Smooth muscle cell (in vitro differentiated cells): ENCODE results near the gene ERP27. TPM values are rescaled to one million over a fixed set of nuclear protein-coding genes. Genes with fewer than 3 reads are reported as not detected.
A peak's percentile ranks its signal among the peaks of the same experiment; 100 is the strongest.

Experiments
- DNase-seq: peaks from one replicate; lab custom pipeline; 2025; ENCODE audit not compliant: unreplicated experiment; lab: John Stamatoyannopoulos, UW
- H2AFZ ChIP-seq: fragments of 200-600 bp; sonication (generic); 2 replicates; pipeline ENCODE4 v1.6.0; 2016; ENCODE audit warnings: antibody characterized with exemption, low read depth, mild to moderate bottlenecking
- H3F3A ChIP-seq: fragments of 200-600 bp; sonication (generic); 2 replicates; pipeline ENCODE4 v1.6.0; 2017; ENCODE audit warnings: antibody characterized with exemption, low read depth
- H3K27ac ChIP-seq: fragments of 200-600 bp; sonication (generic); 2 replicates; pipeline ENCODE4 v1.5.1; 2016; ENCODE audit warnings: low read depth, mild to moderate bottlenecking
- H3K27me3 ChIP-seq: fragments of 200-600 bp; sonication (generic); 2 replicates; pipeline ENCODE4 v1.6.1; 2016; ENCODE audit warnings: low read depth, mild to moderate bottlenecking
- H3K36me3 ChIP-seq: fragments of 200-600 bp; sonication (generic); 2 replicates; pipeline ENCODE4 v1.5.1; 2016; ENCODE audit warnings: low read depth
- H3K4me1 ChIP-seq: fragments of 200-600 bp; sonication (generic); 2 replicates; pipeline ENCODE4 v1.5.1; 2016; ENCODE audit warnings: low read depth
- H3K4me2 ChIP-seq: fragments of 200-600 bp; sonication (generic); 2 replicates; pipeline ENCODE4 v1.6.0; 2016; ENCODE audit warnings: mild to moderate bottlenecking
- H3K4me3 ChIP-seq: fragments of 200-600 bp; sonication (generic); 2 replicates; pipeline ENCODE4 v1.5.1; 2016; ENCODE audit warnings: mild to moderate bottlenecking
- H3K79me2 ChIP-seq: fragments of 200-600 bp; sonication (generic); 2 replicates; pipeline ENCODE4 v1.6.0; 2016; ENCODE audit warnings: low read depth, mild to moderate bottlenecking
- H3K9ac ChIP-seq: fragments of 200-600 bp; sonication (generic); 2 replicates; pipeline ENCODE4 v1.6.0; 2016; ENCODE audit warnings: low read depth
- H3K9me3 ChIP-seq: fragments of 200-600 bp; sonication (generic); replicated peaks from 2 replicates; pipeline ENCODE4 v1.5.1; 2016; ENCODE audit warnings: low read depth
- H4K20me1 ChIP-seq: fragments of 200-600 bp; sonication (generic); 2 replicates; pipeline ENCODE4 v1.6.0; 2016; ENCODE audit warnings: low read depth
- CTCF ChIP-seq: fragments of 200-600 bp; sonication (generic); IDR thresholded peaks from 2 replicates; pipeline ENCODE4 v1.5.1; 2017; ENCODE audit warnings: borderline replicate concordance, mild to moderate bottlenecking, antibody characterized with exemption; ENCODE audit not compliant: insufficient read depth, poor library complexity, severe bottlenecking
- WGBS: methylation state at CpG from one replicate; pipeline ENCODE4 v1.1.7; 2016; ENCODE audit warnings: low lambda C conversion rate; 5-methylcytosine and 5-hydroxymethylcytosine counted together
- polyA plus RNA-seq: library from polyadenylated mRNA; unstranded; fragments of >200 nt; fragmentation: Nextera tagmentation; extraction: Ambion mirVana; gene quantifications from 2 replicates; pipeline ENCODE4 v1.2.1, GENCODE V29; 2016
- total RNA-seq: library from RNA; depleted of rRNA; stranded (reverse); fragments of >200 nt; gene quantifications from 2 replicates; pipeline ENCODE4 v1.2.3, GENCODE V29; 2014

ERP27 gene
- total and polyA plus RNA-seq, 2 experiments from 2014 or later: 2.7 to 7.8 TPM

DNA sequence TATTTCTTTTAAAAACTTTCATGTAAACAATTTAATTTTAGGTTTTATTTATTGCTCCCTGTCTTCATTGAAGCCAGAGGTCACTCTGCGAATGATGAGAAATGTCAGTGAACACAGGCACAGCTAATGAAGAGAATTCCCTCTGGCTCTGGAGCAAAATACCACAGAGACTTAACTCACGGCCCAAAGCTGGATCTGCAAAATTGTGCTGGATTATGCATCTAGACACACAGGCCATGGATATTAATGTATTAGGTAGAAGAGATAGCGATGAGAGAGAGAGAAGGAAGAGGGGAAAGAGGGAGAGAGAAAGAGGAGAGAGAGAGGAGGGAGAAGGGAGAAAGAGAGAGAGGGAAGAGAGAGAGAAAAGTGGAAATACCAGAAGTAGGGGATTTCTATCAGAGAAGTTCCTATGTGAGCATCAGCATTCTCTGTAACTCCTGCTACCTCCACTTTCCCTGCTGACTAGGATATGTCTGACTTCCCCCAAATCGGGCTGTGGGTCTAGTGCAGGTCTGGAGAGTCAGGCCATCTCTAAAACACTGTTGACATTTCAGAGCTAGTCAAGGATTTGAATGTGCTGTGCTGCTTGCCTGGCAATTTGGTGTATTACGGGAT, 19.3 kb upstream of the ERP27 start:
- 38% methylated on average over 5 of the region's 5 CpGs for WGBS
- H3K4me3 ChIP-seq: no peak overlapping the region
- no peaks in the 10 kb centered on the region for H3K36me3 ChIP-seq
- no peaks in the 10 kb centered on the region for H3K27me3 ChIP-seq
- H3K9ac ChIP-seq: peak overlapping the region; percentile 13
- H3K79me2 ChIP-seq: no peaks in the 10 kb centered on the region
- H3K9me3 ChIP-seq: no peaks in the 10 kb centered on the region
- H2AFZ ChIP-seq: peak overlapping the region; percentile 96
- peak overlapping the region; percentile 78 for H3K27ac ChIP-seq
- no peak for DNase-seq
- H3K4me2 ChIP-seq: peak overlapping the region; percentile 65
- no peaks in the 10 kb centered on the region for H4K20me1 ChIP-seq
- no peak for TF ChIP-seq CTCF
- H3F3A ChIP-seq: no peaks in the 10 kb centered on the region
- H3K4me1 ChIP-seq: peaks cover 3% of the 10 kb centered on the region

GRCh38 chr12:14956905-14957304, 18.6 kb upstream of the ERP27 start:
- no peaks in the 10 kb centered on the region for H3K27me3 ChIP-seq
- H3K27ac ChIP-seq: peak overlapping the region; percentile 78
- H2AFZ ChIP-seq: no peak overlapping the region
- H3K4me3 ChIP-seq: no peak overlapping the region
- no peaks in the 10 kb centered on the region for H3K79me2 ChIP-seq
- no peak overlapping the region for H3K9ac ChIP-seq
- peaks cover 4% of the 10 kb centered on the region for H3K4me1 ChIP-seq
- H3F3A ChIP-seq: peaks cover 1% of the 10 kb centered on the region
- TF ChIP-seq CTCF: no peak
- H4K20me1 ChIP-seq: no peaks in the 10 kb centered on the region
- WGBS: 85% methylated on average over 2 of the region's 2 CpGs
- no peak for DNase-seq
- H3K9me3 ChIP-seq: no peaks in the 10 kb centered on the region
- no peaks in the 10 kb centered on the region for H3K36me3 ChIP-seq
- no peak overlapping the region for H3K4me2 ChIP-seq

GRCh38 chr12:14956024-14956891, 17.9 kb upstream of the ERP27 start:
- H3K9me3 ChIP-seq: no peaks in the 10 kb centered on the region
- H3K27me3 ChIP-seq: no peaks in the 10 kb centered on the region
- H2AFZ ChIP-seq: no peak overlapping the region
- H3K36me3 ChIP-seq: no peaks in the 10 kb centered on the region
- no peak overlapping the region for H3K9ac ChIP-seq
- 74% methylated on average over 9 of the region's 9 CpGs for WGBS
- TF ChIP-seq CTCF: no peak
- DNase-seq: no peak
- H3K79me2 ChIP-seq: no peaks in the 10 kb centered on the region
- H3K4me2 ChIP-seq: no peak overlapping the region
- H3K4me3 ChIP-seq: no peak overlapping the region
- no peak overlapping the region for H3K27ac ChIP-seq
- no peaks in the 10 kb centered on the region for H4K20me1 ChIP-seq
- H3F3A ChIP-seq: peaks cover 8% of the 10 kb centered on the region
- peaks cover 8% of the 10 kb centered on the region for H3K4me1 ChIP-seq
